Erythroblast (primary cell): ENCODE measurements around the gene ZNF383.
"Not testable (repeated sequence)": the region's sequence is repeated elsewhere in the genome, so short reads cannot be mapped to it uniquely, and the experiment has no call there.

ENCODE experiments used
- GATA1 ChIP-seq: IDR thresholded peaks from 2 replicates; pipeline ENCODE4 v1.6.1; 2011; ENCODE audit warnings: low read depth, mild to moderate bottlenecking, control low read depth, low read length, moderate library complexity
- POLR2A ChIP-seq: IDR thresholded peaks from 2 replicates; pipeline ENCODE4 v1.6.1; 2011; ENCODE audit warnings: mild to moderate bottlenecking, low read length

GRCh38 chr19:37280656-37281055 is 62.6 kb downstream of the ZNF383 start:
- not testable (repeated sequence) for TF ChIP-seq POLR2A, GATA1
